ENCODE measurements around the gene TTC17. TPM values are rescaled to one million over a fixed set of nuclear protein-coding genes. Genes with fewer than 3 reads are reported as not detected.
A peak's percentile ranks its signal among the peaks of the same experiment; 100 is the strongest.

TTC17 gene
- total RNA-seq, 2 donors from 2014 or later = 33.6 to 45.3 TPM

DNA sequence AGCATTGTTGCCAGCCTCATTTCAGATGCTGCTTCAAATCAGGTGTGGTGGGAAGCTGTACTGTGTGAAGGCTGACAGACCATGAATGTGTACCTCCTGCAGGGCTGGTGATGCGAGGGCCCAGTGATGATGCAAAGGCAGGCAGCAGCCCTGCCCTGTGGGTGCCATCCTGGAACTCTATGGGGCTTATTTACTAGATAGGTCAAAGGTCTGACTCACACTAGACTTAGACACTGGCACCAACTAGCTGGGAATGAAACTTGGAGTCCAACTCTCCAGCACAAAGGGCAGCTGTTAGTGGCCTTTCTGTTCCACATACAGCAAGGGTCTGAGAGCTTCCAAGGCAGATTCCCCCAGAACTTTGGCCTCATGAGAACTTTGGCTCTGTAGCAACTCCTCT lies 138.4 kb downstream of the TTC17 start:
- no peak overlapping the region for H3K4me3 ChIP-seq
- H3K4me1 ChIP-seq = no peaks in the 10 kb centered on the region
- H3K27me3 ChIP-seq = no peaks in the 10 kb centered on the region
- no peak overlapping the region for H3K27ac ChIP-seq
- no peaks in the 10 kb centered on the region for H3K9me3 ChIP-seq
- no peak for DNase-seq (ENCODE audit: low spot score)
- peaks cover 23% of the 10 kb centered on the region for H3K36me3 ChIP-seq
- TF ChIP-seq, protein P1, sequence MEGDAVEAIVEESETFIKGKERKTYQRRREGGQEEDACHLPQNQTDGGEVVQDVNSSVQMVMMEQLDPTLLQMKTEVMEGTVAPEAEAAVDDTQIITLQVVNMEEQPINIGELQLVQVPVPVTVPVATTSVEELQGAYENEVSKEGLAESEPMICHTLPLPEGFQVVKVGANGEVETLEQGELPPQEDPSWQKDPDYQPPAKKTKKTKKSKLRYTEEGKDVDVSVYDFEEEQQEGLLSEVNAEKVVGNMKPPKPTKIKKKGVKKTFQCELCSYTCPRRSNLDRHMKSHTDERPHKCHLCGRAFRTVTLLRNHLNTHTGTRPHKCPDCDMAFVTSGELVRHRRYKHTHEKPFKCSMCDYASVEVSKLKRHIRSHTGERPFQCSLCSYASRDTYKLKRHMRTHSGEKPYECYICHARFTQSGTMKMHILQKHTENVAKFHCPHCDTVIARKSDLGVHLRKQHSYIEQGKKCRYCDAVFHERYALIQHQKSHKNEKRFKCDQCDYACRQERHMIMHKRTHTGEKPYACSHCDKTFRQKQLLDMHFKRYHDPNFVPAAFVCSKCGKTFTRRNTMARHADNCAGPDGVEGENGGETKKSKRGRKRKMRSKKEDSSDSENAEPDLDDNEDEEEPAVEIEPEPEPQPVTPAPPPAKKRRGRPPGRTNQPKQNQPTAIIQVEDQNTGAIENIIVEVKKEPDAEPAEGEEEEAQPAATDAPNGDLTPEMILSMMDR (IDR thresholded peaks at IDR 0.05) = no peak

DNA sequence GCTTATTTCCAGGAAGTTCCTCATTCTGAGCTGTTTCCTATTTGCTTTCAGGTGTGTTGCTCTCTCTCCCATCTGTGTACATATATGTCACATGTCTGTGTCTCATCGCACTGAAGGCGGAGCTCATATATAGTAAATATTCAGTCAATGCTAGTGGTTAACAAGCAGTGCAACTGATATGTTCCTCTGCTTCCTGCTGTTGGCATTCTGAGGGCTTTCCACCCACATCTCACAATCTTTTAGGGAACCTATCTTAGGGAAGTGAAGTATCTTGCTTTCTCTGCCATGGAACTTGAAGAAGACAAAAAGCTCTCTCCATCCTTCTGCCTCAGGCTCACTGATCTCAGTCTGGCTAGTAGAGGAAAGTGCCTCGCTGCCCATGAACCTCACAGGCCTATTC lies 139.8 kb downstream of the TTC17 start:
- Histone ChIP-seq H3K27ac (no peak overlapping the region), H3K9me3 (no peaks in the 10 kb centered on the region), H3K27me3 (no peaks in the 10 kb centered on the region), H3K4me3 (no peak overlapping the region), H3K4me1 (no peaks in the 10 kb centered on the region), H3K36me3 (peaks cover 11% of the 10 kb centered on the region)
- TF ChIP-seq, protein P1 (IDR thresholded peaks at IDR 0.05) = no peak
- no peak for DNase-seq (ENCODE audit: low spot score)

DNA sequence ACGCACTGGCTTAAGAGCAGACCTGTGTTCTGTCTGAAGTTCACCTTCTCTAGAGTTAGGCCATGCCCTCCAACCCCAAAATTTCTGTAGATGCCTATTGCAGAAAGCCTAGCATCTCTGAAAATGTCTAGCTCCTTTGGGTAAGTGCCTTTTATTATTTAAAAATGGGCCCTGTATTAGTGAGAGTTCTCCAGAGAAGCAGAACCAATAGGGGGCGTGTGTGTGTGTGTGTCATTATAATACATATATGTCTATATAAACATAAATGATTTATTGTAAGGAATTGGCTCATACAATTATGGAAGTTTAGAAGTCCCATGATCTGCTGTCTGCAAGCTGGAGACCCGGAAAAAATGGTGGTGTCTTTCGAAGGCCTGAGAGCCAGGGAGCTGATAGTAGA lies 144.7 kb downstream of the TTC17 start:
- H3K9me3 ChIP-seq = no peaks in the 10 kb centered on the region

DNA sequence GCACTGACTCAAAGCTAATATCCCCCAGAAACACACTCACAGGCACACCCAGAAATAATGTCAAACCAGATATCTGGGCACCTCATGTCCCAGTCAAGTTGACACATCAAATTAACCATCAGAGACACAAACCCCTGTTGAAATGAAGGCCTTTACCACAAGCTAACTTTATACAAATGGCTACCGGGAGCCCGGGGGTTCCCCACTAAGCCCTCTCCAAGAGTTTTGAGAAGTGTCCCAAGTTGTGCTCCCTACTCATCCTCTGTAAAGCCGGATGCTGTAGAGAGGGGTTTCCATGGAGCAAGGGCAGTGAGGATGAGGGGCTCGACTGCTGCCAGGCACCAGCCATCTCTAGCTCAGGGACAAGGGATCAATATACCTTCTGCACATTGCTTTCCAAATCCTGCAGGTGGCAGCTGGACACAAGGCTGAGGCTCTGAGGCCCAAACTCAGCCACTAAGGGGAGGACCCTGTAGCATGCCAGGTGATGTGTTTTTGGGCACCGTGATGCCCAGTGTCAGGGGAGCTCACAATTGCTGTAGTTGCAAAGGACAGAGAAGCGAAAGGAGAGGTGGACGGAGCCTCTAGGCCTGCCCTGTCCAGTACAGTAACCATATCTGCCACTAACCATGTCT lies 145.7 kb downstream of the TTC17 start:
- Histone ChIP-seq H3K4me1 (no peaks in the 10 kb centered on the region), H3K9me3 (no peaks in the 10 kb centered on the region), H3K4me3 (no peak overlapping the region), H3K36me3 (no peaks in the 10 kb centered on the region), H3K27ac (no peak overlapping the region), H3K27me3 (no peaks in the 10 kb centered on the region)
- DNase-seq (ENCODE audit: low spot score) = no peak
- TF ChIP-seq, protein P1 (IDR thresholded peaks at IDR 0.05) = peak in 1 of 2 donors; percentile 57

More for the DNA sequence above, 144.7 kb downstream of the TTC17 start:
- Histone ChIP-seq H3K27ac (no peak overlapping the region), H3K4me1 (no peaks in the 10 kb centered on the region), H3K27me3 (no peaks in the 10 kb centered on the region), H3K36me3 (no peaks in the 10 kb centered on the region), H3K4me3 (no peak overlapping the region)
- TF ChIP-seq, protein P1 (IDR thresholded peaks at IDR 0.05) = no peak
- DNase-seq (ENCODE audit: low spot score) = no peak

DNA sequence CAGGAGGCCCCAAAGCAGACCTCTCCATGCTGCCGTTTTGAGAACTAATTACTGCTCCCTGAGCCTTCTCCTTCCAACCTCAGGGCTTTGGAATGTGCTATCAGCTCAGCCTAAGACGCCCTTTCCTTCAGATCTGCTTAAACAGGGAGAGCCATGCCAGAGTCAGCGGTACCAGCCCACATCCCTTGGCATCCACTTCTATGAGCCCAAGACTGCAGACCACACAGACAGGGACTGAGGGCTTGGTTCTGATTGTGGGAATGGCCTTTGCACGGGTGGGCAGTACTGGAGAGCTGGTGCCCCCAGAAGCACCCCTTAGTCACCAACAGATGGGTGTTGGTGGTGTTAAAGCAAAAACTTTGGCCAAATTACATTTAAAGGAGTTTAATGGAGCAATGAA lies 146.5 kb downstream of the TTC17 start:
- H3K36me3 ChIP-seq = no peaks in the 10 kb centered on the region
- H3K9me3 ChIP-seq = no peaks in the 10 kb centered on the region
- H3K27me3 ChIP-seq = no peaks in the 10 kb centered on the region
- no peaks in the 10 kb centered on the region for H3K4me1 ChIP-seq
- no peak for DNase-seq (ENCODE audit: low spot score)
- TF ChIP-seq, protein P1 (IDR thresholded peaks at IDR 0.05) = no peak
- H3K4me3 ChIP-seq = no peak overlapping the region
- H3K27ac ChIP-seq = no peak overlapping the region

DNA sequence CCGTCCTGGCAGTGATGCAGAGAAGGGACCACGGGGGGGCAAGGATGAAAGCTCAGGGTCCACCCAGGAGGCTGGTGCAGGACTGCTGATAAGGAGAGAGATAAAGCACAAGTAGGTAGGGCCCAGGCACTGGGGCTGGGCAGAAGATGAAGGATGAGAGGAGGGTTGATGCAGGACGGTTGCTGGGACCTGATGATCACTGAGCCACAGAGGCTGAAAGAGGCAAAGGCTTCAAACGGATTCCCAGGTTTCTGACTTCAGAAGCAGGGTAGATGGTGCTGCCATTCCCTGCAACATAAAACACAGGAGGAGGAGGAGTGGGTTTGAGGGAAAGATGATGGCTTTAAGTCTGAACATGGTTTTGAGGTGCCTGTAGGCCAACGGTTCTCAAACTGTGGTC lies 148.5 kb downstream of the TTC17 start:
- Histone ChIP-seq H3K27ac (no peak overlapping the region), H3K4me1 (no peaks in the 10 kb centered on the region), H3K9me3 (no peaks in the 10 kb centered on the region), H3K36me3 (no peaks in the 10 kb centered on the region), H3K27me3 (no peaks in the 10 kb centered on the region), H3K4me3 (no peak overlapping the region)
- peak; percentile 53 for DNase-seq (ENCODE audit: low spot score)
- TF ChIP-seq, protein P1 (IDR thresholded peaks at IDR 0.05) = no peak

All from right atrium auricular region (tissue), 2 donors.